Neuronal stem cell (in vitro differentiated cells): ENCODE measurements around the gene SYT9.

ENCODE experiments used
- DNase-seq: peaks from one replicate; pipeline ENCODE4 v3.0.0-alpha.2; 2013; ENCODE audit warnings: low spot score
- H2AFZ ChIP-seq: one replicate; pipeline ENCODE4 v1.6.1; 2013; ENCODE audit warnings: mild to moderate bottlenecking, low read length, inconsistent platforms
- H2AK5ac ChIP-seq: 2 replicates; pipeline ENCODE4 v1.6.1; 2013; ENCODE audit warnings: low read depth, mild to moderate bottlenecking, inconsistent platforms, low read length, moderate library complexity, mixed read lengths
- H2BK120ac ChIP-seq: 2 replicates; pipeline ENCODE4 v1.6.1; 2013; ENCODE audit warnings: low read depth, mild to moderate bottlenecking, inconsistent platforms, low read length, moderate library complexity, mixed read lengths
- H2BK12ac ChIP-seq: one replicate; pipeline ENCODE4 v1.6.1; 2013; ENCODE audit warnings: low read length, inconsistent platforms
- H2BK15ac ChIP-seq: 2 replicates; pipeline ENCODE4 v1.6.1; 2013; ENCODE audit warnings: mild to moderate bottlenecking, low read length, inconsistent platforms, mixed read lengths
- H2BK5ac ChIP-seq: one replicate; pipeline ENCODE4 v1.6.1; 2013; ENCODE audit warnings: inconsistent platforms, mild to moderate bottlenecking, low read length, moderate library complexity
- H3K14ac ChIP-seq: one replicate; pipeline ENCODE4 v1.6.1; 2013; ENCODE audit warnings: low read length, inconsistent platforms
- H3K18ac ChIP-seq: 2 replicates; pipeline ENCODE4 v1.6.1; 2013; ENCODE audit warnings: low read length, inconsistent platforms
- H3K23ac ChIP-seq: 2 replicates; pipeline ENCODE4 v1.6.1; 2013; ENCODE audit warnings: low read depth, mild to moderate bottlenecking, mixed read lengths, low read length, inconsistent platforms; ENCODE audit not compliant: poor library complexity
- H3K27ac ChIP-seq: replicated peaks from 3 replicates; pipeline ENCODE4 v1.5.1; 2013; ENCODE audit warnings: low read length, inconsistent platforms
- H3K27me3 ChIP-seq, 3 experiments: 2 replicates each; pipeline ENCODE4 v1.6.1; 2013; ENCODE audit warnings: low read length in 3 of 3, mild to moderate bottlenecking in 2 of 3, inconsistent platforms in 1 of 3, low read depth in 1 of 3, mixed read lengths in 1 of 3, moderate library complexity in 1 of 3; ENCODE audit not compliant: control insufficient read depth in 3 of 3, insufficient read depth in 3 of 3
- H3K36me3 ChIP-seq, 2 donors: replicated peaks in 1 of 2; 2 replicates each; pipeline ENCODE4 v1.6.1; 2013; ENCODE audit warnings: low read length in 2 of 2; ENCODE audit not compliant: control insufficient read depth in 2 of 2, insufficient read depth in 2 of 2
- H3K4ac ChIP-seq: 2 replicates; pipeline ENCODE4 v1.6.1; 2013; ENCODE audit warnings: inconsistent platforms, mild to moderate bottlenecking, low read length, moderate library complexity
- H3K4me1 ChIP-seq, 2 donors: 1 replicate in 1 of 2; 2 replicates in 1 of 2; pipeline ENCODE4 v1.6.1; 2013; ENCODE audit warnings: low read length in 2 of 2, low read depth in 1 of 2; ENCODE audit not compliant: control insufficient read depth in 2 of 2, insufficient read depth in 1 of 2
- H3K4me2 ChIP-seq: one replicate; pipeline ENCODE4 v1.6.1; 2013; ENCODE audit warnings: mild to moderate bottlenecking, low read length, inconsistent platforms; ENCODE audit not compliant: insufficient read depth, poor library complexity, severe bottlenecking
- H3K4me3 ChIP-seq, 2 donors: 2 replicates each; pipeline ENCODE4 v1.5.1; 2013; ENCODE audit warnings: low read length in 2 of 2, mild to moderate bottlenecking in 2 of 2, inconsistent platforms in 1 of 2, moderate library complexity in 1 of 2
- H3K79me1 ChIP-seq: one replicate; pipeline ENCODE4 v1.6.1; 2013; ENCODE audit warnings: low read depth, mild to moderate bottlenecking, inconsistent platforms, low read length, moderate library complexity
- H3K9ac ChIP-seq: one replicate; pipeline ENCODE4 v1.6.1; 2013; ENCODE audit warnings: mild to moderate bottlenecking, low read depth, low read length, inconsistent platforms; ENCODE audit not compliant: poor library complexity
- H3K9me3 ChIP-seq, 2 donors: replicated peaks in 1 of 2; 2 replicates each; pipeline versions ENCODE3 to v1.6.1; 2013; ENCODE audit warnings: low read length in 2 of 2, mild to moderate bottlenecking in 2 of 2, inconsistent platforms in 1 of 2, low read depth in 1 of 2, mixed read lengths in 1 of 2, moderate library complexity in 1 of 2; ENCODE audit not compliant: control insufficient read depth in 2 of 2, insufficient read depth in 1 of 2
- H4K8ac ChIP-seq: one replicate; pipeline ENCODE4 v1.6.1; 2013; ENCODE audit warnings: low read depth, mild to moderate bottlenecking, inconsistent platforms, low read length, moderate library complexity
- H4K91ac ChIP-seq: one replicate; pipeline ENCODE4 v1.6.1; 2013; ENCODE audit warnings: low read length, low read depth, mild to moderate bottlenecking, inconsistent platforms; ENCODE audit not compliant: poor library complexity
- WGBS, 2 donors: extraction: QIAGEN DNeasy Blood & Tissue Kit; methylation state at CpG; one replicate each; pipeline ENCODE4 v1.1.7; 2013; ENCODE audit warnings: missing lambda C conversion rate in 2 of 2, mixed read lengths in 1 of 2; ENCODE audit not compliant: insufficient read length in 2 of 2, insufficient replicate concordance in 1 of 2; ENCODE audit errors: extremely low coverage in 2 of 2; 5-methylcytosine and 5-hydroxymethylcytosine counted together

The SYT9 gene

DNA sequence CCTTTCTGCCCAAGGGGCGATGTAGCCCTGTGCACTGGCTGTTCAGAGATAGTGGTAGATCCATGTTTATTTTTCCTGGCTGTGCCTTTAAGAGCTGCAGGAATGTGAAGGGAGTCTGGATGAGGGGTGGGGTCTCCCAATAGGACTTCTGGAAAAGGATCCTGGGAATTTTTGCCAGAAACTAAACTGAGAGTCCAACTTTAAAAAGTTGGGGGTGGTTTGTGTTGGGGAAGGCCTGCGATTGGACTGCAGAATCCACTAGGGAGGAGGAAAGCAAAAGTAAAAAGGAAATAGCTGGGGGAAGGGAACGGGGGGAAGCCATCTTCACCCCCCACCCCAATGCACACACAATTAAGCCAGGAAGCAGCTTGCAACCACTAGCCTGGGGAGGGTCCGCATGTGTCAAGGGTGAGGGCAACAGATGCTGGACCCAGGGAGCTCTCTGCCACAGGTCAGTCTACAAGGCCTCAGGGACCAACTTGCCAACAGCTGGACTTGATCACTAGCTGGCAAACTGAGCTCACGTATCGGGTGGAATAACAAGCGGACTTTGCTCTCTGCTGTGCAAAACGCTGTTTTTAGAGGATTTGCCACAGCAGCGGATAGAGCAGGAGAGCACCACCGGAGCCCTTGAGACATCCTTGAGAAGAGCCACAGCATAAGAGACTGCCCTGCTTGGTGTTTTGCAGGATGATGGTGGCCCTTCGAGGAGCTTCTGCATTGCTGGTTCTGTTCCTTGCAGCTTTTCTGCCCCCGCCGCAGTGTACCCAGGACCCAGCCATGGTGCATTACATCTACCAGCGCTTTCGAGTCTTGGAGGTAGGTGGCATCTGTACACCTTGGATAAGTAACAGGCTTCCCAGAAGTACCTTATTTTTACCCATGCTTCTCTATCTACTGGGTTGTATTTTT lies 233.7 kb downstream of the SYT9 start, which contains the start of gene OLFML1:
Gene OLFML1 (plus strand): TSS at position 321 of the 912 bp plus-strand sequence. CDS start 370 bp downstream, at position 691.
- no peak within 1 kb of the TSS for H2AFZ ChIP-seq
- H3K36me3 ChIP-seq, result no peaks in the 10 kb centered on the region
- no peaks in the 10 kb centered on the region for H3K79me1 ChIP-seq
- H3K27ac ChIP-seq, result no peak within 1 kb of the TSS
- no peak within 1 kb of the TSS for H3K9ac ChIP-seq
- H3K27me3 ChIP-seq, result no peaks in the 10 kb centered on the region
- no peak within 1 kb of the TSS for H2BK120ac ChIP-seq
- peak within 1 kb of the TSS; percentile 9 for H3K18ac ChIP-seq
- peaks cover 0 to 6% of the 10 kb centered on the region in 2 donors for H3K4me1 ChIP-seq
- H3K9me3 ChIP-seq, result no peaks in the 10 kb centered on the region
- no peak within 1 kb of the TSS for H2BK5ac ChIP-seq
- WGBS, 2 donors, result no CpG with 5 or more reads among the region's 15 CpGs
- no peak within 1 kb of the TSS for H3K23ac ChIP-seq
- no peak within 1 kb of the TSS for H4K91ac ChIP-seq
- no peak within 1 kb of the TSS for H4K8ac ChIP-seq
- H2AK5ac ChIP-seq, result no peak within 1 kb of the TSS
- no peak within 1 kb of the TSS for H3K14ac ChIP-seq
- H3K4me2 ChIP-seq, result no peak within 1 kb of the TSS
- no peak within 1 kb of the TSS for H2BK12ac ChIP-seq
- no peak within 1 kb of the TSS for H3K4ac ChIP-seq
- DNase-seq, result no peak
- H2BK15ac ChIP-seq, result no peak within 1 kb of the TSS
- H3K4me3 ChIP-seq, result no peak within 1 kb of the TSS

GRCh38 chr11:7486098-7486780 lies 234.5 kb downstream of the SYT9 start:
- Histone ChIP-seq H2BK120ac (no peak overlapping the region), H2AK5ac (no peak overlapping the region), H2BK12ac (no peak overlapping the region), H3K23ac (no peak overlapping the region), H3K4me1 (peaks cover 2 to 6% of the 10 kb centered on the region in 2 donors), H3K4ac (no peak overlapping the region), H3K18ac (no peak overlapping the region), H3K4me3 (no peak overlapping the region), H2BK5ac (no peak overlapping the region), H3K14ac (no peak overlapping the region), H3K27ac (no peak overlapping the region), H2AFZ (no peak overlapping the region), H4K91ac (no peak overlapping the region), H2BK15ac (no peak overlapping the region), H3K9me3 (no peaks in the 10 kb centered on the region), H3K9ac (no peak overlapping the region), H3K4me2 (no peak overlapping the region), H3K79me1 (no peaks in the 10 kb centered on the region), H3K27me3 (no peaks in the 10 kb centered on the region), H3K36me3 (no peaks in the 10 kb centered on the region), H4K8ac (no peak overlapping the region)
- WGBS, 2 donors, result no CpG with 5 or more reads among the region's 2 CpGs
- DNase-seq, result no peak

- DNase-seq, result no peak
- H2BK15ac ChIP-seq, result no peak overlapping the region
- no peak overlapping the region for H2AFZ ChIP-seq
- H3K36me3 ChIP-seq, result no peaks in the 10 kb centered on the region
- no peak overlapping the region for H3K27ac ChIP-seq
- H3K4ac ChIP-seq, result no peak overlapping the region
- no peaks in the 10 kb centered on the region for H3K9me3 ChIP-seq
- H3K4me3 ChIP-seq, result no peak overlapping the region
- no peak overlapping the region for H3K4me2 ChIP-seq
- no peak overlapping the region for H2BK12ac ChIP-seq
- no peak overlapping the region for H2BK5ac ChIP-seq
- H3K9ac ChIP-seq, result no peak overlapping the region
- H3K27me3 ChIP-seq, result no peaks in the 10 kb centered on the region
- no peak overlapping the region for H4K8ac ChIP-seq
- H3K14ac ChIP-seq, result no peak overlapping the region
- no peak overlapping the region for H2AK5ac ChIP-seq
- no peak overlapping the region for H3K18ac ChIP-seq
- no peak overlapping the region for H4K91ac ChIP-seq
- peaks cover 3 to 6% of the 10 kb centered on the region in 2 donors for H3K4me1 ChIP-seq
- no peak overlapping the region for H3K23ac ChIP-seq
- WGBS, 2 donors, result no CpG with 5 or more reads among the region's 6 CpGs
- no peaks in the 10 kb centered on the region for H3K79me1 ChIP-seq
- H2BK120ac ChIP-seq, result no peak overlapping the region
Measured at GRCh38 chr11:7486781-7487140, 235.1 kb downstream of the SYT9 start.

DNA sequence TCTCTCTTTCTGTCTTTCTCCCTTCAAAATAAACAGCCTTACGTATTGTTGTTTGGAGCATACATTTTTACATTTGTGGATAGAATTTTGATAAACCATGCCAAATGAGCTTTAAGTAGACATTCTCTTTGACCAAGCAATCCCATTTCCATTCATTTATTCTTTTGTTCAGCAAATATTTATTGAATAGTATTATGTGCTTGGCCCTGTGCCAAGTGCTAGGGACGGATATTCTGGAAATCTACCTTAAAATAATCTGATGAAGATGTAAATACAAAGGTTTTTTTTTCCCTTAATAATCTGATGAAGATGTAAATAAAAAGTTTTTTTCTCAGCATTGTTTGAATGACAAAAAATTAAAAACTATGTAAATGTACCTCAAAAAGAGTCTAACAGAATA lies 235.7 kb downstream of the SYT9 start:
- no peak overlapping the region for H4K8ac ChIP-seq
- no peak overlapping the region for H2AK5ac ChIP-seq
- H3K18ac ChIP-seq, result no peak overlapping the region
- H3K27ac ChIP-seq, result no peak overlapping the region
- H3K4me1 ChIP-seq, result peaks cover 3 to 6% of the 10 kb centered on the region in 2 donors
- no peak overlapping the region for H2BK5ac ChIP-seq
- H3K14ac ChIP-seq, result no peak overlapping the region
- no peak overlapping the region for H4K91ac ChIP-seq
- WGBS, 2 donors, result no CpG with 5 or more reads among the region's 2 CpGs
- H3K23ac ChIP-seq, result no peak overlapping the region
- H2AFZ ChIP-seq, result no peak overlapping the region
- no peaks in the 10 kb centered on the region for H3K36me3 ChIP-seq
- no peak overlapping the region for H2BK15ac ChIP-seq
- H3K9ac ChIP-seq, result no peak overlapping the region
- H2BK12ac ChIP-seq, result no peak overlapping the region
- peaks cover 0 to 3% (median 0%) of the 10 kb centered on the region in 3 experiments for H3K27me3 ChIP-seq
- H3K4me3 ChIP-seq, result no peak overlapping the region
- H3K4ac ChIP-seq, result no peak overlapping the region
- DNase-seq, result no peak
- no peak overlapping the region for H2BK120ac ChIP-seq
- H3K9me3 ChIP-seq, result no peaks in the 10 kb centered on the region
- no peak overlapping the region for H3K4me2 ChIP-seq
- no peaks in the 10 kb centered on the region for H3K79me1 ChIP-seq
